ENCODE data around the gene NBEA.

The NBEA gene

GRCh38 chr13:35179920-35180663, 238.0 kb downstream of the NBEA start:
- no peak for DNase-seq (ENCODE audit: low read depth in 2 of 2)

DNA sequence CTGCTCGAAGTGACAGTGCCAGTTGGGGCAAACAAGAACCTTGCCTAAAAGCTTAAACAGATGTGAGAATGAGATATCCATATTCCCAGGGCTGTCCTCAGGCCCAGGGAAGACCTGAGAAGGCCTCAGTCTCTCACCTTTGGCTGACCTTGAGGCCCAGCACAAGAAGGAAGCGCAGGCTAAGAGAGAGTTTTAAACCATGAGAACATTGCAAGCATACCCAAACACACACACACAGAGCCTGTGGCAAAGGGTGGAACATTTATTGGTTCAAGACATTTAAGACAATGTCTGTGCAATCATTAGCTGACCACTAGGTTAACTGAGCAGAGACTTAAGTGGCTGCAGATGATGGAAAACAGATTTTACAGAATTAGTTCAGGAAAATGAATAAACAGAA, 248.2 kb downstream of the NBEA start:
- DNase-seq (ENCODE audit: low read depth in 2 of 2): no peak

DNA sequence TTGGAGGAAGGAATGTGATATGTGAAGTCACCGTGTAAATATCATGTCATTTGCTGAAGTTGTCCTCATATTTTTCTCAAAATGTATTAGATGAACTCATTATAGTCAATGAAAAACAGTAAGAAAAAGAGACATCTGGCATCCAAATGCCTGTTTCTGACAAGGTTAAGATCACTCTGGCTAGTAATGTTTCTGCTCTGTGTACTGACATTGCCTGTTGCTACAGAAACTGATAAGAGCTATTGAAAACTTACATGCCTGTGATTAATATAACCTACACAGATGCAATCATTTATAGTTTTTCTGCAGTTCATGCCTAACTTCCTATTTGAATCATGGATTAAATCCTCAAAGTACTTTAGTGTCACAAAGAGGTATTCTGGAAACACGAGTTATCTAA, 249.8 kb downstream of the NBEA start:
- DNase-seq (ENCODE audit: low read depth in 2 of 2): no peak

DNA sequence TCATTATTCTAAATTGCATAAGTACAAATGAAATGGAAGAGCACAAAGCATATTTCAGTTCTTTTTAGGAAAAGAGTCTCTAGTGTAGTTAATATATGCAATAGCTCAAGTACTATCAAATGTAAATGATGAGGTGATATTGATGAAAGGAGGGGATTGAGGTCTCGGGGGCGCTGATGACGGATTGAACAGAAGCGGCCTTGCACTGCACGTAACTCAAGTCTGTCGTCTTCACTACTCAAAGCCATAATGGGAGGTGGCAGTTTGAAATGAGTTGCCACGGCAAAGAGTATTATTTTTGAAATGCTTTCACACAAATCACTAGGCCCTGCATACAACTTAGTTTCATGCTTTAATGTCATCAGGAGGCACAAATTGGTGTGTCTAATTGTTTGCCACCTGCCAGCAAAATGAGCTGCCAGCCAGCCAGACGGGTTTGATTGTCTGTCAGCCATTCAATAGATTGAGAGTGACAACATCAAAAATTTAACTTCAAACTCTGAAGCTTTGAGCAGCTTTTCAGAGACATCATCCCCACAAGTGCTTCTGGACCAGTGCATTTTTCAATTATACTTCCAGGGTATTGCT, 256.6 kb downstream of the NBEA start:
- DNase-seq (ENCODE audit: low read depth in 2 of 2): no peak

- DNase-seq (ENCODE audit: low read depth in 2 of 2): no peak
Observed at GRCh38 chr13:35208587-35208986, 266.5 kb downstream of the NBEA start.

- no peak for DNase-seq (ENCODE audit: low read depth in 2 of 2)
Observed at GRCh38 chr13:35210261-35210660, 268.2 kb downstream of the NBEA start.

- DNase-seq (ENCODE audit: low read depth in 2 of 2): no peak
Observed at GRCh38 chr13:35211949-35212348, 269.9 kb downstream of the NBEA start.

DNA sequence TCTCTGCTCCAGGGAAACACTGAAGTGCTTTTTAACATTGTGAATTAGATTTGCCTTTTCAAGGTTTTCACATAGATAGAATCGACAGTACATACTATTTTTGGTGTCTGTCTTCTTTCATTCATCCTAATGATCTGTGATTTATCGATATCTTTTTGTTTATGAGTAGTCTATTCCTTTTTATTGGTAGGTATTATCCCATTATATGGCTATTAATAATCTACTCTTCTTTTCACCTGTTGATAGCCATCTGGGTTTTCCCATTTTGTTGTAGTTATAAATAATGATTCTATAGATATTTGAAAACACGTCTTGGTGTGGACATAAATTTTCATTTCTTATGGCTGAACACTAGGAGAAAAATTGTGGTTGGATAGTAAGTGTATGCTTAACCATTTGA, 271.8 kb downstream of the NBEA start:
- no peak for DNase-seq (ENCODE audit: low read depth in 2 of 2)

GRCh38 chr13:35216131-35216530, 274.1 kb downstream of the NBEA start:
- no peak for DNase-seq (ENCODE audit: low read depth in 2 of 2)

GRCh38 chr13:35219021-35219420, 277.0 kb downstream of the NBEA start:
- no peak for DNase-seq (ENCODE audit: low read depth in 2 of 2)

- no peak for DNase-seq (ENCODE audit: low read depth in 2 of 2)
Observed at GRCh38 chr13:35225159-35225558, 283.1 kb downstream of the NBEA start.

GRCh38 chr13:35225582-35225981, 283.5 kb downstream of the NBEA start:
- DNase-seq (ENCODE audit: low read depth in 2 of 2): no peak

DNA sequence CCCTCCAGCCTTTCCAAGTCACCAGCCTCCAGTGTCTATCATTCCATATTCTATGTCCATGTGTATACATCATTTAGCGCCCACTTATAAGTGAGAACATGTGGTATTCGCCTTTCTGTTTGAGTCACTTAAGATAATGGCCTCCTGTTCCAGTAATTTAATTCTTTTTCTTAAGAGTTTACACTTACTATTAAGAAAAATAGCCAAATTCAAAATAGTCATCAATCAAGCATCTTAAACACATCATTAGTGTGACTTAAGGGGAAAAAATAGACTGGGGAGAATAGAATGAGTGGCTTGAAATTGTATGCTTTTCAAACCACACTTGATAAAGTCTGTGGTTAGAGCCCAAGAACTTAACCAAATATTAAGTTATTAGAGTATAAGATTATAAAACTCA, 286.5 kb downstream of the NBEA start:
- DNase-seq (ENCODE audit: low read depth in 2 of 2): no peak

- no peak for DNase-seq (ENCODE audit: low read depth in 2 of 2)
Observed at GRCh38 chr13:35231426-35231825, 289.4 kb downstream of the NBEA start.

GRCh38 chr13:35238274-35238673, 296.2 kb downstream of the NBEA start:
- DNase-seq (ENCODE audit: low read depth in 2 of 2): no peak

DNA sequence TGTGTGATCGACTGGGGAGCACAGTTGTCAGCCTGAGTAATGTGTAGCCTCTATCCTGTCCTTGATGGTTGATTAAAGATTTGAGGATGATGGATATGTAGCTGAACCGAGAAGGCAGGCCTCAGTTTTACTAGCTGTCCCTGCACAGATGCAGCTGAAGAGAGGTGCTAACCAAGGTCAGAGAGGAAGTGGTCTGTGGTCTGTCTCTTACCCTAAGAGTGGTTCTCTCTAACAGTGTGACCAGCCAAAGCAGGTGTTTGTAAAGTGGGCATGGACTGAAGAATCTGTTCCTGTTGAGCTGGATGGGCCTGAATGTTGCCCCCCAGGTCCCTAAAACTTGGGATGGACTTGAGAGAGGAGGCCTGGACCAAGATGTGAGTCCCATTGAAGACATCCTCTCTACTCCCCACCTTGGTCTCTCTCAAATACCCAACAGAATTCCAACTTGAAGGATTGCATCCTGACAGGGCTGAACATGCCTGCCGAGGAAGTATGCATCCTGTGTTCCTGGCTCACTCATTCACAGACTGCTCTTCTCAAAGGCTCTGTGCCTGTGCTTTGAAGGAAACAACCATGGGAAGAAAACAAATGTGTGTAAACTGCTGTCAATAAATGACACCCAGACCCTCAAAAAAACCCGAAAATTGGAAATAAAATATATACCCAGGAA, 310.6 kb downstream of the NBEA start:
- no peak for DNase-seq (ENCODE audit: low read depth in 2 of 2)

DNA sequence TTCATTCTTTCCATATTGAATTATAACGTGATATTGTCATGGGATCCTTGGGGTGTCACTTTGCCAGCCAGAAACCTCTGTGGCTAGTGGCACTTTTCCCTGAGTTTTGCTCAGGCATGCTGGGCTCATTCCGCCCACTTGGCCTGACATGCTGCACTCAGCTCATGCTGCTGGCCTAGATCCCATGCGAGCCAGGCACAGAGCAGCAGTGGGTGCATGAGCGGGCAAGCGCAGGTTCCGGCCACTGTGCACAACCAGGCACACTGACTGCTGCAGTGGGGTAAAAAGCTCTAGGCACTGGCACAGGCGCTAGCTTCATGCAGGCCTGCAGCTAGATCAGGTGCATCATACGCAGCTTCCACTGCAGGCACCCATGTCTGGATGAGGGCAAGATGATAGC, 313.2 kb downstream of the NBEA start:
- DNase-seq (ENCODE audit: low read depth in 2 of 2): no peak

DNA sequence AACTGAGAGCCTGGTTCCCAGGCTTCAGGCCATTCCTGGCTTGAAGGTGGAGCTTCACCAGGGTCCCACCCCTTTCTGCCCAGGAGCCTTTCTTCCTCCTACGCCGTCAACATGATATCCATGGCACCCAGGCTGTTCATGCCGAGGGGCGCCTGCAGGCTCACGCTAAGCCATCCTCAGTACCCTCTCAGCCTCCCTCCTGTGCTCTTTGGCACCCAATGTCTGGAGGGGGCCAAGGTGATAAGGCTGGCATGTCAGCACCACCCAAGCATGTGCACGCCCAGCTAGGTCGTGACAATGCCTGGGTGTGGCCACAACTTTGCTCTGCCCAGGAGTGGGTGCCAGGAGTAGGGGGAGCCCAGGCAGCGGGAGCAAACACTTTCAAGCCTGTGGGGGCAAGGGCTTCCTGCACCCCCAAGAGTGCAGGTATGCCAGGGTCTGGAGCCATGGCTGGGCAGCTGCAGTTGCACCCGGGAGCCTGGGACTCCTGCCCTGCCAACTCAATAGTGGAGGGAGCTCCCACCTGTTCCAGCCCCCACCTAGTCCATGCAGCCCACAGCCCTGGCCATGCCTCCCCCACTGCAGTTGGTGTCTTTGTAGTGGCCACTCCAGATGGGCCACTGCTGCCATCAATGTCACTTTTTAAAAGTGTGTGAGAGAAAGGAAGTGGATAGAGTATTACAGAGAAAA, 314.5 kb downstream of the NBEA start:
- DNase-seq (ENCODE audit: low read depth in 2 of 2): no peak

- no peak for DNase-seq (ENCODE audit: low read depth in 2 of 2)
Observed at GRCh38 chr13:35260316-35260715, 318.2 kb downstream of the NBEA start.

DNA sequence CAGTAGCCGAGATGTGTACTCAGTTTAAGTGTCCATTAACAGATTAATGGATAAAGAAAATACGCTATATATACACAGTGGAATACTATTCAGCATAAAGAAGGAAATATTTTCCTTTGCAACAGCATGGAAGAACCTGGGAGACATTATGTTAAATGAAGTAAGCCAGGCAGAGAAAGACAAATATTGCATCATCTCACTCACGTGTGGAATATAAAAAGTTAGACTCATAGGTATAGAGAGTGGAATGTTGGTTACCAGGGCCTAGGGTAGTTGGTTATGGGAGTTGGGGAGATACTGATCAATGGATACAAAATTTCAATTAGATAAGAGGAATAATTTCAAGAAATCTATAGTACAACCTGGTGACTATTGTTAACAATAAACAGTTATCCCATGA, 324.3 kb downstream of the NBEA start:
- no peak for DNase-seq (ENCODE audit: low read depth in 2 of 2)

DNA sequence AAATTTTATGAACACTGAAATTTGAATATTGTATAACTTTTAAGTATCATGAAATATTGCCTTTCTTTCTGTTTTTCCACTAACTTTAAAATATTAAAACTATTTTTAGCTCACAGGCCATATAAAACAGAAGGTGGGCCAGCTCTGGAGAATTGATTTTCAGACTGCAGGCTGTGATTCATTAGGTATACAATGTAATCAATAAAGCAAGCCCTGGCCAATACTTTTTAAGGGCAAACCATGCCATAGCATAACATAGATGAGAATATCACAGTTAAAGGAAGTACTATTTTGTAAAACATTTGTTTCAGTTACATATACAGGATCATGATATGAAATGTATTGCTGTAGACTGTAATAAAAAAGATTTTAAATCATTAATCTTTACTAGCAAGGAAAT, 336.8 kb downstream of the NBEA start:
- no peak for DNase-seq (ENCODE audit: low read depth in 2 of 2)

- no peak for DNase-seq (ENCODE audit: low read depth in 2 of 2)
Observed at GRCh38 chr13:35279500-35279899, 337.4 kb downstream of the NBEA start.

DNA sequence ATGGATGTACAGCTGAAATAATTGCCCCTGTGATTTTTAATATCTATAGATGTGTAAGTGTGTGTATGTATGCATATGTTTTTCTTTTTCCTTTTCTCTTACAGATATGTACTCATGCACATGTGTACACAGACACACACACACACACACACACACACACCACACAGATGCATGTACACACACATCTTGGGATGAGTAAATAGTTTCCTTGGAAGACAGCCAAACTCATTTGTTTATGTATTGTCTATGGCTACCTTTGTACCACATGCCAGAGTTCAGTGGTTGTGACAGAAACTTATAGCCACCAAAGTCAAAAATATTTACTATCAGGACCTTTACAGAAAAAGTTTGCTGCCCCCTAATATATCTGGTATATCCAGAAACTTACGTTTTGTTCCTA, 341.8 kb downstream of the NBEA start:
- DNase-seq (ENCODE audit: low read depth in 2 of 2): no peak
